Left hindlimb (tissue), 1 donor: ENCODE results near the gene UBR3.
"Not testable (repeated sequence)": the region's sequence is repeated elsewhere in the genome, so short reads cannot be mapped to it uniquely, and the experiment has no call there.

ENCODE experiments used
- DNase-seq: peaks from one replicate; pipeline ENCODE4 v3.0.0-alpha.2; 2018

The UBR3 gene

DNA sequence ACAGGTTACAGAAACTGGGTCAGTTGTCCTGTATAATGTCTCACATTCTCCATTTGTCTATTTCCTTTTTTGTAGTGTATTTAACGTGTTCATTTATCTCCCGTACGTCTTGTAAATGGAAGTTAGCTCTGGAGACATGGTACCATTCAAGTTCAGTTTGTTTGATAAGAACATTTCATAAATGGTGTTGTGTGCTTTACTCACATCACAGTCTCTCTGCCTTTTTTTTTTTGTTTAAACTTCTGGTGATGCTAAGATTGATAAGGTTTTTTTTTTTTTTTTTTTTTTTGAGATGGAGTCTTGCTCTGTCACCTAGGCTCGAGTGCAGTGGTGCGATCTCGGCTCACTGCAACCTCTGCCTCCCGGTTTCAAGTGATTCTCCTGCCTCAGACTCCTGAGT, 41.7 kb downstream of the UBR3 start:
- no peak for DNase-seq

DNA sequence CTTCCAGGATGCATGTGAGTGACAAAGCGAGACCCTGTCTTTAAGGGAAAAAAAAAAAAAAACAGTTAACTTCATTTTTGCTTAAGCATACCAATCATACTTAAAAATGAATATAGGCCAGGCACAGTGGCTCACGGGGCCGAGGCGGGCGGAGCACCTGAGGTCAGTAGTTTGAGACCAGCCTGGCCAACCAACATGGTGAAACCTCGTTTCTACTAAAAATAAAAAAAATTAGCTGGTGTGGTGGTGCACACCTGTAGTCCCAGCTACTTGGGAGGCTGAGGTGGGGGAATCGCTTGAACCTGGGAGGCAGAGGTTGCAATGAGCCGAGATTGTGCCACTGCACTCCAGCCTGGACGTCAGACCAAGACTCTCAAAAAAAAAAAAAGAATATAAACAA, 44.1 kb downstream of the UBR3 start:
- DNase-seq, result not testable (repeated sequence)

DNA sequence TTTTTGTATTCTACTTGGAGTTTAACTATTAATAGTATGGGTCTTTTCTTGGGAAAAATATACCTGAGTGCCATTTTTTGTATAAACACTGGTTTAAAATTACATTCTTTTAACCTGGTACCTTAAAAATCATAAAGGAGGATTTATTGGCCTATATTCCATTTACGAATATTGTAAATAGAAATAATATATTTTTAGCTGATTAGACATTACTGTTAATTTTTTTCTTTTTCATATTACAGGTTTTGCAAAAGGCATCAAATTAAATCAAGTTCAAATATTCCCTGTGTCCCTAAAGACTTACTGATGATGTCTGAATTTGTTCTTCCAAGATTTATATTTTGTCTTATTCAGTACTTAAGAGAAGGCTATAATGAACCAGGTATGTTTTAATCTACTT, 44.7 kb downstream of the UBR3 start:
- DNase-seq, result no peak

DNA sequence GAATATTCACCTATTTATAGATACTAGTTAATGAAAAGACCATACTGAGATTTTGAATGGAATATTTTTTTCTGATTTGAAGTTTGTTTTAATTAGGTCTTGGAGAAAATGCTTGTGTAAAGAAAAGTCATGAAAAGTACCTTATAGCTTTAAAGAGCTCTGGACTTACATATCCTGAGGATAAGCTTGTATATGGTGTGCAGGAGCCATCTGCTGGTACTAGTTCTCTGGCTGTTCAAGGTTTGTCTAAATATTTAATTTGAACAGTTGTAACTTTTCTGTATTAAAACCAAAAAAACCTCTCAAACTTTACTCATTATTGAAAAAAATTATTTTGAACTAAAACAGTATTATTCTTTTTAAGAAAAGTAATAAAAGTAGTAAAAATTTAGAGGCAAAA, 50.1 kb downstream of the UBR3 start:
- DNase-seq, result no peak

DNA sequence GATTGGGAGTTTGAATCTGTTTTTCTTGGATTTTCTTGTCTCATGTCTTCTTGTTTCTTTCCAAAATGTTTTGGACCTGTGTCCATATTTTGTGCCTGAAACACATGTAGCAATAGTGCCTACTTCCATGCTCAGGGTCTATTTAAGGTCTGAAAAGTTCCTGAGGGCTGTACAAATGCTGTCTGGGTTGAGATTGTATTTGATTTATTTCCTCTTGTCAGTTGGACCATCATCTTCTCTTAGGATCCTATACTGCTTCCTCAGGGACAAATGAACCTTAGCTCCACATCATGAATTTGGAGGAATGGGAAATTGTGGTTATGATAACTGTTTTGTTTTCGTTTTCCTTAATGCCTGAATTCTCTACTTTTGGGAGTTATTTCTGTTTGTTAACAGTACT, 59.9 kb downstream of the UBR3 start:
- DNase-seq, result no peak

DNA sequence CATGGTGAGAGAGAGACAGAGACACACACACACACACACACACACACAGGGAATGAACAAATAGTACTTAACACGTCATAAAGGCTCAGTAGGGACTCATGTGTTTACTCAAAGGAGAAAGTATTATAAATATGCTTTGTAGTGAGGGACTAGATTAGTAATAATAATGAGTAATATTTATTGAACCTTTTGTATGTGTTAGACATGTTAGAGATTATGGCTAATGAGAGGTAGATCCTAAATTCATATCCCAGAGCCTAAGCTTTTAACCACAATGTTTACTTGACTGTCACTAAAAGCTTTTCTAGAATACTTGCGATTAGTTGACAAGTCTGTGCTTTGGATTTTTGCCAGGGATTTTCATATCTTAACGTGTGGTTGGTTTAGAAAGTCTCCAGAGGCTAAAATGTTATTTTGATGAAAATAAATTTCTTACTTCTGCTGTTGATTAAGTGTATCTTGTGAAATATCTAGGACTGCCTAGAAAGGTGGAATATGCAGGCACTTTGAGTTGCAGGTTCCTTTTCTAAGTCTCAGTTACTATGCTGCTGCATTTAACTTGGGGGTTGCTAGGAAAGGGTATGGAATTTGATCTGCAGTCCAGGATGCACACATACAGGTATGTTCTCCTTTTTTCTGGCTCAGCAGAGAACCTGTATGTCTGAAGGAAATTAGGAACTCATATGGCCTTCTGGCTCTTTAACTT, 64.5 kb downstream of the UBR3 start:
- DNase-seq, result no peak

DNA sequence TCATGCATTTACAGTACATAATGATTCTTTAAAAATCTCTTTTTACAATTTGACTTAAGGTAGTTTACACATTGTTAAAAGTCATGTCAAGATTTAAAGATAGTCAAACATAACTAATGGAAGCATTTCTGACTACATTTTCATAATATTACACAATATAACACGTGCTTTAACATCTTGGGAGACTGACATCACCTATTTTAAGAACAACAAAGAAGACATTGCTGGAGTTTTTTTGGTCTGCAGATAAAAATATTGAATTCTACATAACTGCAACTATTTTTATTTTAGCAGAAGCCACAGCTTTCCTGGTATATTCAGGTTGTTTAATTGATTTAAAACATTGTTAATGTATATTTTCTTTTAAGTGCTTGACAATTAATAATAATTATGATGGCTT, 65.7 kb downstream of the UBR3 start:
- DNase-seq, result no peak

DNA sequence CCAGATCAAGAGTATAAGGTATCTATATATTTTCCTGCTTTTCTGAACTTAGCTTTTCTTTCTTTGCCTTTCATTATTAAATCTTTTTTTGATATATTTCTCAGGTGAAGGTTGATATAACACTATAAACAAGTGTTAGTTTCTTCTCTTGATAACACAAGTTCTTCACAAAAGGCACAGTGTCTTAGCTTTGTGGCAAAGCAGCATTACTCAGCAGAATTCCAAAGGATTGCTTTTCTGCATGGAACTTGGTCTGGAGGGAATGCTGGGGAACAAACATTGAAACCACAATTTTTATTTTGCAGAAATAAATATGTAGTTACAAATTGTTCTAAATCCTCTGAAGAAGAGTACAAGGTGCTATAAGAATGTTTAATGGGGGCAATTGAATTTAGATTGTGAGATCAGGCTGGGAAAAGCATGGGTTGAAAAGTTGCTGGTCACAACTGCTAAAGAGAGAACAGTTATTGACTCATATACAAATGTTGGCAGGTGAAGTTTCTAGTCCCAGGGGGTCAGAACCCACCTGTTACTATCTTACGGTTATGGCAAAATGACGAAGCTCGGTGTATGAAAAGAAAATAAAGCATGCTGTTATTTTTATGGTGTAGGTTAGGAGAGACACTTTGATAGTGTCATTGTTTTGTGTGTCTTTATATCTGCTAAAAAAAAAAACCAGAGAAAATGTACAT, 68.2 kb downstream of the UBR3 start:
- no peak for DNase-seq

DNA sequence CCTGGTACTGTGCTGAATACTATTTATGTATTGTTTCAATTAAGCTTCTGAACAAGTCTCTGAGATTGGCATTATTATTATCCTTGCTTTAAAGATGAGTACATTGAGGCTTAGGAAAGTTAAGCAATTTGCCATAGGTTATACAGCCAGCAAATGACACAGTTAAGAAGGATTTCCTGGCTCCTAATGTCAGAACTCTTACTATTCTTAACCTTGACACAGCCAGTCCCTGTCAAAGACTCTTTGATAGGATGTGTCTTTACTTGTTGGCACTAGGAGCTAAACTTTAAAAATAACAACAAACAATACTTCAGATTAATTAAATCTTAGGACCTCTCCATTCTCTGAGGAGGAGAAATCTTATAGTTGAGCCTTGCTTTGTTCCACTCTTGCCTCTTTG, 70.6 kb downstream of the UBR3 start:
- DNase-seq, result no peak

DNA sequence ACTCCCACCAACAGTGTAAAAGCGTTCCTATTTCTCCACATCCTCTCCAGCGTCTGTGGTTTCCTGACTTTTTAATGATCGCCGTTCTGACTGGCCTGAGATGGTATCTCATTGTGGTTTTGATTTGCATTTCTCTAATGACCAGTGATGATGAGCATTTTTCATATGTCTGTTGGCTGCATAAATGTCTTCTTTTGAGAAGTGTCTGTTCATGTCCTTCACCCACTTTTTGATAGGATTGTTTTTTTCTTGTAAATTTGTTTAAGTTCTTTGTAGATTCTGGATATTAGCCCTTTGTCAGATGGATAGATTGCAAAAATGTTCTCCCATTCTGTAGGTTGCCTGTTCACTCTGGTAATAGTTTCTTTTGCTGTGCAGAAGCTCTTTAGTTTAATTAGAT, 72.8 kb downstream of the UBR3 start:
- not testable (repeated sequence) for DNase-seq

DNA sequence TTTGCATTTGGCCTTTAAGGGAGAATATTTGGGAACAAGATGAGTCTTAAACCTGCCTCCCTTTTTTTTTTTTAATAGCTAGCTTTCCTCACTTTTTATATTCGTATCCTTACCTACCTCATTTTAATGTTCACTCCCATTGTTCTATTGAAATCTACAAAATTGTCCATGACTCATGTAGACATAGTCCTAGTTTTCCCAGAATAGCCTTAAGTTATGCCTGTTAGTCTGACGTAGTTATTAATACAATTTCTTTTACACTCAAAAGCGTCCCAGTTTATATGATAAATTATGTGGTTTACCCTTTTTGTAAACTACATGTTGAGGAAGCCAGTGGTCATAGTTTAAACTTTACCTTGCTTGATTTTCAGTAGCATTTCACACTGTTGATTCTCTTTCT, 73.4 kb downstream of the UBR3 start:
- DNase-seq, result no peak

DNA sequence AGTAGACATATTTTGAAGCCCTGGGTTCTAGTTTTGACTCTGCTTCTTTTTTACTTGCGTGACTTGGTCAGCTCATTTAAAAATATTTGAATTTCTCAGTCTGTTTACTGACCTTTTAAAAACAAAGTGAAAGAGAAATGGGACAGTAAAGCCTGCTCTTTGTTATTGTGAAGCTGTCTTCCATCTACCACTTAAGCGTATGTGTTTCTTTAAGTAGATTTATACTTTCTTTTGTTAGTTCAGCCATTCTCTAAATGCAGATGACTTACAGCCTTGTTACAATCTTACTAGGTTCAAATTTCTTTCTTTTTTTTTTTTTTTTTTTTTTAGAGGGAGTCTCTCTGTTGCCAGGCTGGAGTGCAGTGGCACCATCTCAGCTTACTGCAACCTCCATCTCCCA, 79.5 kb downstream of the UBR3 start:
- DNase-seq, result no peak

DNA sequence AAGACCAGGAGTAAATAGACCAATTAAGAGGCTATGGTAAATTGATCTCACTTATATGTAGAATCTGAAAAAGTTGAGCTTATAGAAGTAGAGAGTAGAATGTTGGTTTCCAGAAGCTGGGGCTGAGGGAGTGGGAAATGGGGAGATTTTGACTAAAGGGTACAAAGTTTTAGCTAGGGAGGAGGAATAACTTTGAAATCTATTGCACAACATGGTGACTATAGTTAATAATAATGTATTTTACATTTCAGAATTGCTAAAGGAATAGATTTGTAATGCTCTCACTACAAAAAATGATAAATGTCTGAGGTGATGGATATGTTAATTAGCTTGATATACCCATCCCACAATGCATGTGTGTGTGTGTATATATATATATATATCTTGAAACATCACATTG, 82.1 kb downstream of the UBR3 start:
- DNase-seq, result no peak

DNA sequence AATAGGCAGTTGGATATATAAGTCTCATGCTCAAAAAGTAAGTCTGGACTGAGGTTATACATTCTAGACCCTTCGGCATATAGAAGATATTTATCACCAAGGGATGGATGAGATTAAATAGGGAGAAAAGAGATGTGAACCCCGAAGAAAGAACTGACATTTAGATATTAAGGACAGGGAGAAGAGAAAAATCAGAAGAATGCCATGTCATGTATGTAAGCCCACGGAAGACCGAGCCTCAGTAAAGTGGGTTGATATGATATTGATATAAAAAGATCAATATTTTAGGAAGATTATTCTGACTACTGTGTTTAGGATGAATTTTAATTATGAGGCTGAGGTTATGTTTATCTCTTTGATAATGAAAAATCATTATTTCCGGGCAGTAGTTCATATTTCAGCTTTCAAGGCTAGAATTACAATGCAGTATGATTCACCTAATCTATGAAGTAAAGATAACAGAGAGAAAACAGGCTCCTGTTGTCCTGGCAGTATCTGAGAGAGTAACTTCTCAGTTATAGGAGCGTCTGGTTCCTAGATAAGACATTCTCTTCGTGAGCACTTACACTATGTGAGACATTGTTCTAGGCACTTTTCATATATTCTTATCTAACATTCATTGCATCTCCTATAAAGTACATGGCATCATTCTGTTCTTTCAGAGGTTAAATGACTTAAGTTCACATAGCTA, 83.0 kb downstream of the UBR3 start:
- DNase-seq, result no peak

DNA sequence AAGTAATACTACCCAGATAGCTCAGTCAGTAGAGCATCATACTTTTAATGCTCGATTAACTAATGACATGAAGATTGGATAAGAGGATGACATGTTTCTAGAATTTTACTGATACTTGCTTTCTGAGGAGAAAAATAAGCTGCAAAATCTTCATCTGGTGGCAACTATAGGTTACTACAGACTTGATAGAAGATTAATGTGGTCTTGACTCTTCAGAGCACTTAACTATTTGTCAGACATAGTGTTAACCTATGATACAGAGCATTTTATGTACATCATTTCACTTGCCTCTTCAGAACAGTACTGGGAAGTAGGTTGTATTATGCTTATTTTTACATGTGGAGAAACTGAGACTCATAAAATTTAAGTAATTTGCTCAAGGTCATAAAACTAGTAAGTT, 83.9 kb downstream of the UBR3 start:
- no peak for DNase-seq

DNA sequence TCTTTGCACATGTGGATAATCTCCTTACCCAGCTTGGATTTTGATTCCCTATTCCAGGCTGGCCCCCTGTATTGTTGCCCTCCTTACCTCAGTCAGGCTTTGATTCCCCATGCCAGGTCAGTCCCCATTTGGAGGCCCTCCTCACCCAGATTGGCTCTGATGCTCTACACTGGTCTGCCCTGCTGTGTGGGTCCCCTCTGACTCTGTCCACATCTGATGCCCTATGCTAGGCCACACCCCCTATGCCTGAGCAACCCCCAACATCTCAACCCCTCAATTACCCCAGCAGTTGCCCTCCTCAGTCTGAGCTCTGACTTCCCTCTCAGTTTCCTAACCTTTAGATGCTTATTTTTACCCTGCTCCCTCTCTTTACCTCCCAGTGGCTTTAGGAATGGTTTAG, 89.4 kb downstream of the UBR3 start:
- DNase-seq, result no peak

DNA sequence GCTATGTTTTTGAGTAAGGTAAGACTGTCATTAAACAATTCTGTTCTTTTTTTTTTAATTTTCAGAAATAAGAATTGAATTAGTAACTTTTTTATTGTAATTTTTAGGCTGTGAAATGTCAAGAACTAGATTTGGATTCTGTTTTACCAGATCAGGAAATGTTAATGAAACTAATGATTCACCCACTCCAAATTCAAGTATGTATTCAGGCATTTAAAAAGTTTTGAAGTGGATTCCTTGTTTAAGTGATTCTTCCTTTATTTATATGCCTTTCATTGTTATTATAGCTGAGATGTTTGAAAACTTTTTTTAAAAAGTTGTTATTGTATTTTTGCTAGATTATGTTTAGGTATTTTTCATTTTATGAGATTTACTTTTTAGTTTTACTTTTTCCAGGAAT, 96.7 kb downstream of the UBR3 start:
- DNase-seq, result no peak

DNA sequence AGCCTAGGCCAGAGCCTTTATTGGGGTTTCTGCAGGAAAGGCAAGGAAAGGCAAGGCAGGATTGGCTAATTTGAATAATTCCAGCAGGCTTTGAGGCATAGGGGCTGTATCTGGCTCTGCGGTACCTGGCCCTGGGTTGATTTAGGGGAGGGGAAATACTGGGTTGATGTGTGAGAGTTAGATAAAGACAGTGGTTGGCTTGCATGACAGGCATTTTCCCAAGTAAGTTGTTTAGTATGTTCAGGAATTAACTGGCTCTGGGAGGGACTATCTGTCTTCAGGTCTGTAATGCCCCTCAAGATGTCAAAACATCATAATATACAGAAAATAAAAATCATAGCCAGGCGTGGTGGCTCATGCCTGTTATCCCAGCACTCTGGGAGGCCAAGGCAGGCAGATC, 98.7 kb downstream of the UBR3 start:
- DNase-seq, result no peak

DNA sequence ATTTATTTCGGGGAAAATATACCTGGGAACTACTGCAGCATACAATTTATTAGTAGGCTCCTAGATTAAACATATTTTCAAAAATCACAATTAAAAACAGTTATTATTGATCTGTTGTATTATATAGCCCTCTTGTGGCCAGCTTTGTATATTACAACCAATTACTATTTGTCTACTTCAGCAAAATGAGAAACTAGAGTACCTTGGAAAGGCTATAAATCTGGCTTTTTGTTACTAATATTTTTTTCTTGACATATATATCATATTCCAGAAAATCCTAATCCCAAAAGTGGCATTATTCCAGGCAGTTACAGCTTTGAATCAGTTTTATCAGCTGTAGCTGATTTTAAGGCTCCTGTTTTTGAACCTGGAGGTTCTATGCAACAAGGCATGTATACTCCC, 101.2 kb downstream of the UBR3 start:
- DNase-seq, result no peak

DNA sequence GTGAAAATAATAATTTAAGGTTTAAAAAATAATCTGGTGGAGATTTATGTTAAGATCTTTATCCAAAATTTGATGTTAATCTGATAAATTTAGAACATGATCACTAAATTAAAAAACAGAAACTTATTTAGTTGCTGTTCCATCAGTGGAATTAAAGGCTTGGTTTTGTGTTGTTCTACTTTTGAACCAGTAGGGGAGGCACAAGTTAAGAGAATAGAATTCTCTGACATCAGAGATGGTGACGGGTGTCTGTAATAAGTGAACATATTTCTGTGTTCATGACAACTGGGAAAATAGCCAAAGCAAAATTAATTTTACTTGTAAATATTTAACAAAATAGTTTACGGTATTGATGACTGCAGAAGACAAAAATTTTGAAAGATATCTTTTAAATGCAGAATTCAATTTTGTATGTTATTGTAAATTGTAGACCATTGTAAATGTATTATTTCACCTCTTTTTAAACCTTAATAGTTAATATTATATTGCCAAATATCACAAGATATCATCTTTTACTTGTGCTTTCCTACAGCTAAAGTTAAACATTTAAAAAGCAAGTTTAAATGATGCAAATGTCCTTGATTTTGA, 106.0 kb downstream of the UBR3 start:
- DNase-seq, result no peak

DNA sequence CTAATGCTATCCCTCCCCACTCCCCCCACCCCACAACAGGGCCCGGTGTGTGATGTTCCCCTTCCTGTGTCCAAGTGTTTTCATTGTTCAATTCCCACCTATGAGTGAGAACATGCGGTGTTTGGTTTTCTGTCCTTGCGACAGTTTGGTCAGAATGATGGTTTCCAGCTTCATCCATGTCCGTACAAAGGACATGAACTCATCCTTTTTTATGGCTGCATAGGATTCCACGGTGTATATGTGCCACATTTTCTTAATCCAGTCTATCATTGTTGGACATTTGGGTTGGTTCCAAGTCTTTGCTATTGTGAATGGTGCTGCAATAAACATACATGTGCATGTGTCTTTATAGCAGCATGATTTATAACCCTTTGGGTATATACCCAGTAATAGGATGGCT, 109.4 kb downstream of the UBR3 start:
- DNase-seq, result not testable (repeated sequence)

DNA sequence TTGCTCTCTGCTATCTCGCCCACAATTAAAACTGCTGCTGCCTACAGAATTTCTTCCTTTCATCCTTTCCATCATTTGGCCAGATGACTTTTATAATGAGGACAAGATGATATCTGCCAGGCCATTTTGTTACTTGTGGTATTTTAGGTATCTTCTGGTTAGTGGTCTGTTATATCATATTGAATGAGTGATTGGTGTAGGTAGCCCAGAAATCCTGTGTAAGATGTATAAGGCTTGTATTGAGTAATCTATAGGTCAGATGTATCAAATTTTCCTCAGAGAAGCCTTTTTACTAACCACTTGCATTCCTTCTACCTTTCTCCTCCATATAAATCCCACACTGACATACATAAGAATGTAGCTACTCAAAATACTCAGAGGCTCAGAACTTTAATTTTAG, 118.3 kb downstream of the UBR3 start:
- DNase-seq, result no peak

DNA sequence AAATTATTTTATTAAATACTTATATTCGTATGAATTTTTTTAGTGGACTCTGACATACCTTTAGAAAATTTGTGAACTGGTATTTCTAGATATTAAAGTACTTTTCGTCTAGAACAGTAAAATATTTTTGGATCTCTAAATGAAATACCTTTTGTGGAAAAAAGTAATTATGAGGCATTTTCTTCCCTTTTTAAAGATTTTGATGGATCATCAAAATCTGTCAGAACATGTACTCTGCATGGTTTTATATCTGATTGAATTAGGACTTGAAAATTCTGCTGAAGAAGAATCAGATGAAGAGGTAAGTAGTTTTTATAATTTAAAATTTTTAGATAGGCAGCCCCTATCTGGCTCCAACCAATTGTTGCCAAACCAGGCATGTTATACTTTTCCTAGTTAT, 118.8 kb downstream of the UBR3 start:
- no peak for DNase-seq

DNA sequence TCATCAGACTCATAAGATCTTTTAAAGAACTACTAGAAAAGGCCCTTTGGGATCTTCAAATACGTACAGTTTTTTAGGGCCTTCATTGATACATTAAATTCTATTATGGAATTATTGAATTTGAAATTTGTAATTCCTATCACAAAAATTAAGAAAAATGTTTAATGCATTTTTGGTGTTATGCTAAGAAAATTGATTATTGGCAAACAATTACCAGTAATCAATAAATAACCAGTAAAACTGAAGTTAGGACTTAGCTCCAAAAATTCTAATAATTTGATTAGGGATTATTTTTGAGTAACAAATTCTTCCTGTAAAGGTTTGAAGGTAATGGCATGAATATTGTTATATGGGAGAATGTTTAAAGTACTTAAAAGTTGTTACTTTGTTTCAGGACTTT, 119.3 kb downstream of the UBR3 start:
- no peak for DNase-seq
